OCI-LY7 (cell line): ENCODE data around the gene FHOD3.

ENCODE experiments used
- CTCF ChIP-seq: fragments of 200-600 bp; sonication (generic); conservative IDR thresholded peaks from 2 replicates; pipeline ENCODE4 v1.5.1; 2014; ENCODE audit warnings: mild to moderate bottlenecking, antibody characterized with exemption, low read length, moderate library complexity, mixed read lengths
- EZH2phosphoT487 ChIP-seq: fragments of 200-600 bp; sonication (generic); IDR thresholded peaks from 2 replicates; pipeline ENCODE4 v1.6.1; 2018; ENCODE audit warnings: low read depth, borderline replicate concordance, mild to moderate bottlenecking, mixed run types, antibody characterized with exemption, low read length, moderate library complexity, mixed read lengths

DNA sequence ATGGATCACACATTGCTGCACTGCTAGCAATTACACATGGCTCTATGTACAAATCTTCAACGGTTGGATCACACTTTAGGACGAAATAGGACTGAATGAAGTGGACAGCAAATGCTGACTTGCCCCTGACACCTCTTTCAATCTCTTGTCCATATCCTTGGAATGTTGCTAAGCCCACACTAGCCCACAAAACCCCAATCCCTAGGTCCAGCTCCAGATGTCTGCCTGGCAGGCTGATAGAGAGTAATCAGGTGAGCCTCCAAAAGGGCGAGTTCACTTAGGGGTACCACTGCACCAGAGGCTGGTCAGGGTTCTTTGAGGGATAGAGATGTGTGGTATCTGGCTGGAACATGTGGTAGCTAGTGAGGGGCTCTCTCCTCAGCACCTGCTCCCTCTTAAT, 18.5 kb upstream of the FHOD3 start:
- no peak for TF ChIP-seq CTCF
- TF ChIP-seq EZH2phosphoT487 = no peak
